ENCODE results near the gene PRPF40A.
"Not testable (repeated sequence)": the region's sequence is repeated elsewhere in the genome, so short reads cannot be mapped to it uniquely, and the experiment has no call there.

PRPF40A gene

DNA sequence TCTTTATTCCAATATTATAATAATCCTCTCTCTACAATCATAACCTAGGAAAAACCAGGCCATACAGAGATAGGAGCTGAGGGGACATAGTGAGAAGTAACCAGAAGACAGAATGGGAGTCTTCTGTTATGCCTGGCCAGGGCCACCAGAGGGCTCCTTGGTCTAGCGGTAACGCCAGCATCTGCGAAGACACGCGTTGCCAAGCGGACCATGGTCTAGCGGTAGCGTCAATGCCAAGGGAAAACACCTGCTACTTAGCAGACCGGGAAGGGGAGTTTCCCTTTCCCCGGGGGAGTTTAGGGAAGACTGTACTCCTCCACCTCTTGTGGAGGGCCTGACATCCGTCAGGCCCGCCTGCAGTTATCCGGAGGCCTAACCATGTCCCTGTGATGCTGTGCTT, 37.8 kb upstream of the PRPF40A start:
- no peak overlapping the region for H3K4me3 ChIP-seq (replicated peaks; ENCODE audit: insufficient read depth, low read length)
- no peaks in the 10 kb centered on the region for H3K27me3 ChIP-seq (ENCODE audit: insufficient read depth, poor library complexity, severe bottlenecking)
- DNase-seq (ENCODE audit: low read depth in 1 of 2, low spot score in 1 of 2), result no peak
- no peak for TF ChIP-seq SPI1 (IDR thresholded peaks at IDR 0.05; ENCODE audit: borderline replicate concordance, low read depth)
- no peak for TF ChIP-seq GABPA (IDR thresholded peaks at IDR 0.05; ENCODE audit: low read depth)
- TF ChIP-seq, protein P1, sequence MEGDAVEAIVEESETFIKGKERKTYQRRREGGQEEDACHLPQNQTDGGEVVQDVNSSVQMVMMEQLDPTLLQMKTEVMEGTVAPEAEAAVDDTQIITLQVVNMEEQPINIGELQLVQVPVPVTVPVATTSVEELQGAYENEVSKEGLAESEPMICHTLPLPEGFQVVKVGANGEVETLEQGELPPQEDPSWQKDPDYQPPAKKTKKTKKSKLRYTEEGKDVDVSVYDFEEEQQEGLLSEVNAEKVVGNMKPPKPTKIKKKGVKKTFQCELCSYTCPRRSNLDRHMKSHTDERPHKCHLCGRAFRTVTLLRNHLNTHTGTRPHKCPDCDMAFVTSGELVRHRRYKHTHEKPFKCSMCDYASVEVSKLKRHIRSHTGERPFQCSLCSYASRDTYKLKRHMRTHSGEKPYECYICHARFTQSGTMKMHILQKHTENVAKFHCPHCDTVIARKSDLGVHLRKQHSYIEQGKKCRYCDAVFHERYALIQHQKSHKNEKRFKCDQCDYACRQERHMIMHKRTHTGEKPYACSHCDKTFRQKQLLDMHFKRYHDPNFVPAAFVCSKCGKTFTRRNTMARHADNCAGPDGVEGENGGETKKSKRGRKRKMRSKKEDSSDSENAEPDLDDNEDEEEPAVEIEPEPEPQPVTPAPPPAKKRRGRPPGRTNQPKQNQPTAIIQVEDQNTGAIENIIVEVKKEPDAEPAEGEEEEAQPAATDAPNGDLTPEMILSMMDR (IDR thresholded peaks at IDR 0.05; ENCODE audit: insufficient read depth, low read length), result no peak
- no peak for TF ChIP-seq POLR2AphosphoS5 (IDR thresholded peaks at IDR 0.05; ENCODE audit: low read depth)
- TF ChIP-seq, protein P2, sequence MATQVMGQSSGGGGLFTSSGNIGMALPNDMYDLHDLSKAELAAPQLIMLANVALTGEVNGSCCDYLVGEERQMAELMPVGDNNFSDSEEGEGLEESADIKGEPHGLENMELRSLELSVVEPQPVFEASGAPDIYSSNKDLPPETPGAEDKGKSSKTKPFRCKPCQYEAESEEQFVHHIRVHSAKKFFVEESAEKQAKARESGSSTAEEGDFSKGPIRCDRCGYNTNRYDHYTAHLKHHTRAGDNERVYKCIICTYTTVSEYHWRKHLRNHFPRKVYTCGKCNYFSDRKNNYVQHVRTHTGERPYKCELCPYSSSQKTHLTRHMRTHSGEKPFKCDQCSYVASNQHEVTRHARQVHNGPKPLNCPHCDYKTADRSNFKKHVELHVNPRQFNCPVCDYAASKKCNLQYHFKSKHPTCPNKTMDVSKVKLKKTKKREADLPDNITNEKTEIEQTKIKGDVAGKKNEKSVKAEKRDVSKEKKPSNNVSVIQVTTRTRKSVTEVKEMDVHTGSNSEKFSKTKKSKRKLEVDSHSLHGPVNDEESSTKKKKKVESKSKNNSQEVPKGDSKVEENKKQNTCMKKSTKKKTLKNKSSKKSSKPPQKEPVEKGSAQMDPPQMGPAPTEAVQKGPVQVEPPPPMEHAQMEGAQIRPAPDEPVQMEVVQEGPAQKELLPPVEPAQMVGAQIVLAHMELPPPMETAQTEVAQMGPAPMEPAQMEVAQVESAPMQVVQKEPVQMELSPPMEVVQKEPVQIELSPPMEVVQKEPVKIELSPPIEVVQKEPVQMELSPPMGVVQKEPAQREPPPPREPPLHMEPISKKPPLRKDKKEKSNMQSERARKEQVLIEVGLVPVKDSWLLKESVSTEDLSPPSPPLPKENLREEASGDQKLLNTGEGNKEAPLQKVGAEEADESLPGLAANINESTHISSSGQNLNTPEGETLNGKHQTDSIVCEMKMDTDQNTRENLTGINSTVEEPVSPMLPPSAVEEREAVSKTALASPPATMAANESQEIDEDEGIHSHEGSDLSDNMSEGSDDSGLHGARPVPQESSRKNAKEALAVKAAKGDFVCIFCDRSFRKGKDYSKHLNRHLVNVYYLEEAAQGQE (IDR thresholded peaks at IDR 0.05; ENCODE audit: insufficient replicate concordance, low read depth), result no peak
- H3K27ac ChIP-seq (replicated peaks), result no peak overlapping the region

DNA sequence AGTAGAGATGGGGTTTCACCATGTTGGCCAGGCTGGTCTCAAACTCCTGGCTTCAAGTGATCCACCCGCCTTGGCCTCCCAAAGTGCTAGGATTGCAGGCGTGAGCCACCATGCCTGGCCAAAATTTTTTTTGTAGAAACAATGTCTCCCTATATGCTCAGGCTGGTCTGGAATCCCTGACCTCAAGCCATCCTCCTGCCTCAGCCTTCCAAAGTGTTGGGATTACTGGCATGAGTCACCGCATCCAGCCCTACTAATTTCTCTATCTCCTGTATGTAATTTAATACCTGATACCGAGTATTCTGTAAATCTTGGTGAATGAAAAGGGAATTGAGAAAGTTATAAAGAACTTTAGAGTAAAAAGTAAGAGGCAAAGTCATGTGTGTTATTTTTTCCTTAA, 30.5 kb upstream of the PRPF40A start:
- DNase-seq (ENCODE audit: low read depth in 1 of 2, low spot score in 1 of 2); H3K4me3 ChIP-seq (replicated peaks; ENCODE audit: insufficient read depth, low read length); H3K27me3 ChIP-seq (ENCODE audit: insufficient read depth, poor library complexity, severe bottlenecking); H3K27ac ChIP-seq (replicated peaks): not testable (repeated sequence)

DNA sequence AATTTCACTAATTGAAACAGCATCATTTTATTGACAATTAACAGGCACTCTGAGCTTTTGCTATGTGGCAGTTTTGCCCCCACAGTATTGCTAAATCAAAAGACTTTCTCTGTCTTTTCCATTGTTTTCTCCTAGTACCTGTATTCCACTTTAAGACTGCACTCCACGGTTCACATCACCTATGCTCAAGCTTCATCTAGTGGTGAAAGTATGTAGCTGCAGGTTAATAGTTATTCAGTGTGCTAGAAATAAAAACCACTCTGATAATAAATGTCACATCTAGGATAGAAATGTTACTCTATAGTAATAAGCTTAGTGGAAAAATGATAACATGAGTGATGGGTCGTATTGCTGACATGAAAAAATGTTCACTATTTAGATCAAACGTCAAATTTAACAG, 25.7 kb upstream of the PRPF40A start:
- Histone ChIP-seq H3K27ac (replicated peaks) (no peak overlapping the region), H3K4me3 (replicated peaks; ENCODE audit: insufficient read depth, low read length) (no peak overlapping the region), H3K27me3 (ENCODE audit: insufficient read depth, poor library complexity, severe bottlenecking) (no peaks in the 10 kb centered on the region)
- DNase-seq (ENCODE audit: low read depth in 1 of 2, low spot score in 1 of 2), result no peak
- TF ChIP-seq SPI1 (IDR thresholded peaks at IDR 0.05; ENCODE audit: borderline replicate concordance, low read depth) (no peak), POLR2AphosphoS5 (IDR thresholded peaks at IDR 0.05; ENCODE audit: low read depth) (no peak), GABPA (IDR thresholded peaks at IDR 0.05; ENCODE audit: low read depth) (no peak)
- TF ChIP-seq, protein P2 (IDR thresholded peaks at IDR 0.05; ENCODE audit: insufficient replicate concordance, low read depth), result no peak
- TF ChIP-seq, protein P1 (IDR thresholded peaks at IDR 0.05; ENCODE audit: insufficient read depth, low read length), result peak; percentile 32

DNA sequence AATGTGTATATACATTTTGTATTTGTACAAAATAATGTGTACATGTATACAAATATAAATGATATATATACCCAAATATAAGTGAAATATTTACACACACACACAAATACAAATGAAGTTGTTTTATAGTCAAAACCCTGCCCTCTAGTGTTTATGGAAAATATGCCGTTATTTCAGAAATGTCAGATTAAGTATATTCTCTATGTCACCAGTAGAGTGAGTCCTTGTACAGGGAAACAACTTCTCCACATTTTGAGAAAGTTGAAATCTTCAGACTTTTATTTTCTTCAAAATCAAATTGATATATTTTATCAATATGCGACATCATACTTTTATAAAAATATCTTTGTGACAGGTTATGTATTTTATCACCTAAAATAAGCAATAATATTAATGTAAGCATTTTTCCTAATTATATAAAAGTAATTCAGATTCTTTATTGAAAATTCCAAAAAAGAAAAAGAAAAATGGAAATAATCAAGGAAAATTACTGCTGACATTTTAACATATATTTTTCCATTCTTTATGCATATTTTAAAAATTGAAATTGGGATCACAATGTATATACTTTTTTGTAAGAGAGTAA, 23.6 kb upstream of the PRPF40A start:
- Histone ChIP-seq H3K27ac (replicated peaks) (no peak overlapping the region), H3K27me3 (ENCODE audit: insufficient read depth, poor library complexity, severe bottlenecking) (no peaks in the 10 kb centered on the region), H3K4me3 (replicated peaks; ENCODE audit: insufficient read depth, low read length) (no peak overlapping the region)
- DNase-seq (ENCODE audit: low read depth in 1 of 2, low spot score in 1 of 2), result no peak
- TF ChIP-seq GABPA (IDR thresholded peaks at IDR 0.05; ENCODE audit: low read depth), result no peak
- TF ChIP-seq, protein P1 (IDR thresholded peaks at IDR 0.05; ENCODE audit: insufficient read depth, low read length), result peak; percentile 59

DNA sequence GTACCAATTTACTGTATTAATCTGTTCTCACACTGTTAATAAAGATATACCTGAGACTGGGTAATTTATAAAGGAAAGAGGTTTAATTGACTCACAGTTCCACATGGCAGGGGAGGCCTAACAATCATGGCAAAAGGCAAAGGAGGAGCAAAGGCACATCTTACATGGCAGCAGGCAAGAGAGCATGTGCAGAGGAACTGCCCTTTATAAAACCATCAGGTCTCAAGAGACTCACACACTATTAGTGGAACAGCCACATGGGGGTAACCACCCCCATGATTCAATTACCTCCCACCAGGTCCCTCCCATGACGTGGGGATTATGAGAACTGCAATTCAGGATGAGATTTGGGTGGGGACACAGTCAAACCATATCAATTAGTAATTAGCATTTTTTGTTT, 22.4 kb upstream of the PRPF40A start:
- not testable (repeated sequence) for H3K27me3 ChIP-seq (ENCODE audit: insufficient read depth, poor library complexity, severe bottlenecking); H3K27ac ChIP-seq (replicated peaks); DNase-seq (ENCODE audit: low read depth in 1 of 2, low spot score in 1 of 2); H3K4me3 ChIP-seq (replicated peaks; ENCODE audit: insufficient read depth, low read length)
